SKM-1 treated with dmso at 0.1 percent for 144 hours (cell line): ENCODE results near the gene SPPL2B.
"Not testable (repeated sequence)": the region's sequence is repeated elsewhere in the genome, so short reads cannot be mapped to it uniquely, and the experiment has no call there.

Source experiments
- DNase-seq: peaks from one replicate; lab custom pipeline; 2025; ENCODE audit not compliant: unreplicated experiment; lab: John Stamatoyannopoulos, UW

The SPPL2B gene

DNA sequence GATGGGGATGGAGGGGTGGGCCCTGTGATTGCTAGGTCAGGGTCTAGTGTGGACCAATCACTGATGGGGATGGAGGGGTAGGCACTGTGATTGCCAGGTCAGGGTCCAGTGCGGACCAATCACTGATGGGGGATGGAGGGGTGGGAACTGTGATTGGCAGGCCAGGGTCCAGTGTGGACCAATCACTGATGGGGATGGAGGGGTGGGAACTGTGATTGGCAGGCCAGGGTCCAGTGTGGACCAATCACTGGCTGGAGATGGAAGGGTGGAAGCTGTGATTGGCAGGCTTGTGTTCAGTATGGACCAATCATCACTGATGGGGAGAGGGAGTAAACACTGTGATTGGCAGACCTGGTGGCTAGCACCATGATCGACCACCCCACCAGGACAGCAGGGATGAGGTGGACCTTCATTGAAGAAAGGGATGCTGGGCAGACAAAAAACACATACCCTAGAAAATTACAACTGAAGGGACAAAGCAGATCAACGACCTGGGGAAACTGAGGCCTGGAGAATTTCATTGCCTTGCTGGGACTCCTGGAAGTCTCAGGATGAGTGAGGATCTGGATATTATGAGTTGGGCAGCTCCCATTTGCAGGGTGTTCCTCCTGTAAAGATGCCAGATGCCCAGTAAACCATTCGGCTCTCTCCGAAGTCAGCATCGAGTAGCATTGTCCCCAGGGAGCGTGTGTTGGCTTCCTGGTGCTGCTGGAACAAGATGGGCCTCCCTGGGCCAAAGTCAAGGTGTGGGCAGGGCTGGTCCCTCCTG lies 47.1 kb downstream of the SPPL2B start:
- no peak for DNase-seq

DNA sequence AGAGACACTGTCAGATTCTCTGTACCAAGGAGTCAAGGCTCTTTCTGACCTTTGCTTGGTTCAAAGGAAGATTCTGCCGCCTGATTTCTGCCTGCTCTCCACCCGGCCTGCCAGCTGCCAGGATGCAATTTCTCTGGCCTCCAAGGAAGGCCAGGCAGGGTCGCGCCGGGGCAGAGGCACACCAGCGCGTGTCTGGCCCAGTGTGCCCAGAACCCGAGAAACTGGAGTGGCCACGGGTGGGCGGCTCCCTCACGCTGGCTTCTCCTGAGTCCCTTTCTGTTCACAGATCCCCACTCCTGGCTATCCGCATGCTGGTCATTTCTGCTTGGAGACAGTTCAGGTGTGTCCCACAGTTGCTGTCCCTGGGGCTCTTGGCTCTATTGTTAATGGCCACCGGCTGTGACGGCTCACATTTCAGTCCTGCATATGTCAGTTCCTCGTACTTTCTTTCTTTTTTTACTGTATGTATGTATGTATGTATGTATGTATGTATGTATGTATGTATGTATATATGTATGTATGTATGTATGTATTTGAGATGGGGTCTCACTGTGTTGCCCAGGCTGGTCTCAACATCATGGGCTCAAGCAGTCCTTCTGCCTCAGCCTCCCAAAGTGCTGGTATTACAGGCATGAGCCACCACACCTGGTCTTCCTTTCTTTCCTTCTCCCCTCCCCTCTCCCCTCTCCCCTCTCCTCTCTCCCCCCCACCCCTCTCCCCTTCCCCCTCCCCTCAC lies 48.5 kb downstream of the SPPL2B start:
- no peak for DNase-seq

DNA sequence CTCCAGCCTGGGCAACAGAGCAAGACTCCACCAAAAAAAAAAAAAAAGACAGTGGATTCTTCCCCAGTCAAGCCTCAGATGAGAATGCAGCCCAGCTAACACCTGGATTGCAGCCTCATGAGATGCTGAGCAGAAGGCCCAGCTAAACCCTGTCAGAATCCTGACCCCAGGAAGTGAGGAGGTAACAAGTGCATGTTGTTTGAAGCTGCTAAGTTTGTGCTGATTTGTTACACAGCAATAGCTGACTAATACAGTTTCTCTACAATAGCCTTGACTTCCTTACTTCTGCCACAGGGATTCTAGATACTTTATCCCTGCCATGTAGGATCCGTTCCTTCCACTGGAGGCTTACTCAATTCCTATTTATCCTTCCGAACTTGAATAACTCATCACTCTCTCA lies 52.1 kb downstream of the SPPL2B start:
- DNase-seq: no peak

DNA sequence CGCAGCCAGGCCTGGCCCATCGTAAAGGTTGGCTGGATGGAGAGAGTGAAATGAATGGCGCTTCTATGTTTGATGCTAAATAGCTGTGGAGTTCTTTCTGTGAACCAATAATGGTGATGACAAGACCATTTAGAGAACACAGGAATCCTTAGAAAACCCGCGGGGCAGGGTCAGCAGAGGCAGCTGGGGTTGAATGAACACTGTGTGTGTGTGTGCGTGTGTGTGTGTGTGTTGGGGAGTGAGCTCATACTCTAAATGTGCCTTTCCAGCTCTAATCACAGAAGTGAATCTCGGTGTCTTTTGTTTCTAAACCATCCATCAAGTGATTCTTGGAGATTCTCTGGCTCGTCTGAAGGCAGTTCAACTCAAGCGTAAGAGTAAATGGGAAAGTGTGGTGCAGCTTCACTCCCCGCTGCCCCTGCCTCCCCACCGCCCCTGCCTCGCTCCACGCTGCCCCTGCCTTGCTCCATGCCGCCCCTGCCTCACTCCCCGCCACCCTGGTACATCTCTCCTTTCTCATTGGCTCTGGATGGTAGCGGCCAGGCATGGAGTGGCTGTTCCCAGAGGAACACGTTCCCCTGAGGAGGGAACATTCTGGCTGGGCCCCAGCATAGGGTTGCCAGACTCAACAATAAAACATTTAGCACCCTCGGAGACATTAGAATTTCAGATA lies 52.8 kb downstream of the SPPL2B start:
- no peak for DNase-seq

DNA sequence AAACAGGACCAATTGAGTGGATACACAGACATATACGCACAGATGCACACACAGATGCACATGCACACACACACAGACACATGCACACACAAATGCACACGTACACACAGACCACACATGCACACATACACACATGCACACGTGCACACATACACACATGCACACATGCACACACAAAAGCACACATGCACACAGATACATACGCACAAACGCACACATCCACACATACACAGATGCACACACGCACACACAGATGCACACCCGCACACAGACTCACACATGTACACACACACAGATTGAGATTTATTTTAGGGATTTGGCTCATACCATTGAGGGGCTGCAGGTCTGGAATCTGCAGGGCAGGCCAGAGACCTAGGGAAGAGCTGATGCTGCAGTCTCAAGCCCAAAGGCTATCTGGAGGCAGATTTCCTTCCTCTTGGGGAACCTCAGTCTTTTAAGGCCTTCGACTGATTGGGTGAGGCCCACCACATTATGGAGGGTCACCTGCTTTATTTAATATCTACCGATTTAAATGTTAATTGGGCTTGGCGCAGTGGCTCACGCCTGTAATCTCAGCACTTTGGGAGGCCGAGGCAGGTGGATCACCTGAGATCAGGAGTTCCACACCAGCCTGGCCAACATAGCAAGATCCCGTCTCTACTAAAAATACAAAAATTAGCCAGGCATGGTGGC lies 54.2 kb downstream of the SPPL2B start:
- DNase-seq: no peak

DNA sequence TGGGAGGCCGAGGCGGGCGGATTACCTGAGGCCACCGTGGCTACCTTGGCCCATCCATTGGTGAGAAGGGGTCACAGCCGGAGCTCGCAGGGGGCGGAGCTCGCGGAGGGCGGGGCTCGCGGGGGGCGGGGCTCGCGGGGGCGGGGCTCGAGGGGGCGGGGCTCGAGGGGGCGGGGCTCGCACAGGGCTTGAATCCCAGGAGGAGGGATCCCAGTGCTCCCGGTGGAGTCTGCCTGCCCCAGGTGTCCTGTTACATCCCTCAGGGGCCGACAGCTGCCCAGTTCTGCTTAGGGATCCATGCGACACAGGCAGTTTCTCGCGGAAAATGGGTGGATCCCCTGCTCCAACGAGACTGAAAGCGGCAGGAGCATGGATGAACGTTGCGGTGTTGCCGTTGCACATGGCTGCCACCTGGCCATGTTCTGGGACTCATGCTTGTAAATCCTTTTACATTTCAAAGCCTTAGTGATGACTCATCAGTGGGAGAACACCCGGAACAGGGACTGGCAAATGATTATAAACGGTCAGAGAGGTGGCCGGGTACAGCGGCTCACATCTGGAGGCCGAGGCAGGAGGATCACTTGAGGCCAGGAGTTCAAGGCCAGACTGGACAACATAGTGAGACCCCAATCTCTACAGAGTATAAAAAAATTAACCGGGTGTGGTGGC lies 56.7 kb downstream of the SPPL2B start:
- DNase-seq: no peak

DNA sequence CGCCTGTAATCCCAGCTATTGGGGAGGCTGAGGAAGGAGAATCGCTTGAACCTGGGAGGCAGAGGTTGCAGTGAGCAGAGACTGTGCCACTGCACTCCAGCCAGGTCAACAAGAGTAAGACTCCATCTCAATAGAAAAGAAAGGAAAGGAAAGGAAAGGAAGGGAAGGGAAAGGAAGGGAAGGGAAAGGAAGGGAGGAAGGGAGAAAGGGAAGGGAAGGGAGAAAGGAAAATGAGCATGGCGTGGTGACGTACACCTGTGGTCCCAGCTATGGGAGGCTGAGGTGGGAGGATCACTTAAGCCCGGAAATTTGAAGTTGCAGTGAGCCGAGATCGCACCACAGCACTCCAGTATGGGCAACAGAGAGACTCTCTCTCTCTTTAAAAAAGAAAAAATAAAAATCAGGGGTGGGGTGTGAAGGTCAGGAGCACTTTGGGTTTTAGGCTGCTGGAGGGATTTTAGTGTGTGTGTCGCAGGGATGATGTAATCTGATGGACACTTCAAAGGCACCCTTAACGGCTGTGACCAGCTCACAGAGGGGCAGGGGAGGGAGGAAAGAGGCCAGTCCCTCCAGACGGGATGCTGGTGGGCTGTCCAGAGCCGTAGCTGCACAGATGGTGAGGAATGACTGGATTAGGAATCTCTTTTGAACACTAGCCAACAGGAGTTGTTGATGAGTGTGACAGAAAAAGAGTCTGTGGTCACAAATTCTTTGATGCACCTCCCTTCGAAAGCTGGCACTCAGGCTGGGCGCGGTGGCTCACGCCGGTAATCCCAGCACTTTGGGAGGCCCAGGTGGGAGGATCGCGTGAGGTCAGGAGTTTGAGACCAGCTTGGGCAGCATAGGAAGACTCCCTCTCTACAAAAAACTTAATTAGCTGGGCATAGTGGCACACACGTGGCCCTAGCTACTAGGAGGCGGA lies 59.1 kb downstream of the SPPL2B start:
- no peak for DNase-seq

DNA sequence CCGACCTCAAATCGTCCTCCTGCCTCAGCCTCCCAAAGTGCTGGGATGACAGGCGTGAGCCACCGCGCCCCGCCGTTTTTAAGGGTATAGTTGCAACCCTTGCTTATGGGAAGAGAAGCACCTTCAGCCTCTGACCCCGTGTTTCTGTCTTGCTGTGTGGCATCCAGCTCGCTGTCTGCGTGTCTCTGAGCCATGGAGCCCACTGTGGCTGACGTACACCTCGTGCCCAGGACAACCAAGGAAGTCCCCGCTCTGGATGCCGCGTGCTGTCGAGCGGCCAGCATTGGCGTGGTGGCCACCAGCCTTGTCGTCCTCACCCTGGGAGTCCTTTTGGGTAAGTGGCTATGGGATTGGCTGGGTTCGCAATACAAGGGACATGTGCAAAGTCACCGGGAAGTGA lies 61.1 kb downstream of the SPPL2B start:
- DNase-seq: no peak

DNA sequence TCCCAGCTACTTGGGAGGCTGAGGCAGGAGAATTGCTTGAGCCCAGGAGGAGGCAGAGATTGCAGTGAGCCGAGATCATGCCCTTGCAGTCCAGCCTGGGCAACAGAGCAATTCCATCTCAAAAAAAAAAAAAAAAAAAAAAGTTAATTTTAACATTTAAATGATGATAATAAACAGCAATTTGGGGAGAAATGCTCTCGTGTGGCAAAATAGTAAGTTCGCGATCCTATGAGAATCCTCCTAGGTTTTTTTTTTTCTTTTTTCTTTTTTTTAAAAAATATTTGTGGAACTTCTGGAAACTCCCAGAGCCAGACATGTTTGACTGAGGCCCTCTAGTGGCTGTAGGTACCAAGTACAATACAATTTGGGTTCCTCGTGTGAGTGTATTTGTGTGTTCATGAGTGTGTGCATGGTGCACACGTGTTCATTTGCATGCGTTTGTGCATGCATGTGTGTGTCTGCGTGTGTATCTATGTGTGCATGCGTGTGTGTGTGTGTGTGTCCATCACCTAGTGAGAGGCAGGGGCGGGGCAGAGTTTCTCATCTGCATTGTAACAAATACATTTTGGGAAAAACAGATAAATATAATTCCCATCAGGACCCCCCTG lies 62.7 kb downstream of the SPPL2B start:
- DNase-seq: peak; percentile 62

DNA sequence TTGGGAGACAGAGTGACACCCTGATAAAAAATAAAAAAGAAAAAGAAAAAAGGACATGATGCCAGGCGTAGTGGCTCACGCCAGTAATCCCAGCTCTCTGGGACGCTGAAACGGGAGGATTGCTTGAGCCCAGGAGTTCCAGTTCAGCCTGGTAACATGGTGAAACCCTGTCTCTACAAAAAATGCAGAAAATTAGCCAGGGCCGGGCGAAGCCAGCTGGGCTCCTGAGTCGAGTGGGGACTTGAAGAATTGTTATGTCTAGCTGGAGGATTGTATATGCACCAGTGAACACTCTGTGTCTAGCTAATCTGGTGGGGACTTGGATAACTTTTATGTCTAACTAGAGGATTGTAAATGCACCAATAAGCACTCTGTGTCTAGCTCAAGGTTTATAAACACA lies 63.9 kb downstream of the SPPL2B start:
- DNase-seq: no peak

DNA sequence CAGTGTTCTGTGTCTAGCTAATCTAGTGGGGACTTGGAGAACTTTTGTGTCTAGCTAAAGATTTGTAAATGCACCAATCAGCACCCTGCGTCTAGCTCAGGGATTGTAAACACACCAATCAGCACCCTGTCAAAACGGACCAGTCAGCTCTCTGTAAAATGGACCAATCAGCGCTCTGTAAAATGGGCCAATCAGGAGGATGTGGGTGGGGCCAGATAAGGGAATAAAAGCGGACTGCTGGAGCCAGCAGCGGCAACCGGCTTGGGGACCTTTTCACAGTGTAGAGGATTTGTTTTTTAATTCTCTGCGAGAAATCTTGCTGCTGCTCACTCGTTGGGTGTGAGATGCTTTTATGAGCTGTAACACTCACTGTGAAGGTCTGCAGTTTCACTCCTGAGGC lies 64.4 kb downstream of the SPPL2B start:
- DNase-seq: not testable (repeated sequence)

DNA sequence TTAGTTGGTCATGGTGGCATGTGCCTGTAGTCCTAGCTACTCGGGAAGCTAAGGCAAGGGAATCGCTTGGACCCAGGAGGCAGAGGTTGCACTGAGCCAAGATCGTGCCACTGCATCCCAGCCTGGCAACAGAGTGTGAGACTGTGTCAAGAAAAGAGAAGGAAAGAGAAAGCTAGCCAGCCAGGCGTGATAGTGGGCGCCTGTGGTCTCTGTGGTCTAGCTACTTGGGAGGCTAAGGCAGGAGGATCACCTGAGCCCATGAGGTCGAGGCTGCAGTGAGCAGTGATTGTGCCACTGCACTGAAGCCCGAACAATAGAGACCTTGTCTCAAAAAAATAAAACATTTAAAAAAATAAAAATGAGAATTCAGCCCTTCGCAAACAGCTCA lies 65.6 kb downstream of the SPPL2B start:
- DNase-seq: no peak

DNA sequence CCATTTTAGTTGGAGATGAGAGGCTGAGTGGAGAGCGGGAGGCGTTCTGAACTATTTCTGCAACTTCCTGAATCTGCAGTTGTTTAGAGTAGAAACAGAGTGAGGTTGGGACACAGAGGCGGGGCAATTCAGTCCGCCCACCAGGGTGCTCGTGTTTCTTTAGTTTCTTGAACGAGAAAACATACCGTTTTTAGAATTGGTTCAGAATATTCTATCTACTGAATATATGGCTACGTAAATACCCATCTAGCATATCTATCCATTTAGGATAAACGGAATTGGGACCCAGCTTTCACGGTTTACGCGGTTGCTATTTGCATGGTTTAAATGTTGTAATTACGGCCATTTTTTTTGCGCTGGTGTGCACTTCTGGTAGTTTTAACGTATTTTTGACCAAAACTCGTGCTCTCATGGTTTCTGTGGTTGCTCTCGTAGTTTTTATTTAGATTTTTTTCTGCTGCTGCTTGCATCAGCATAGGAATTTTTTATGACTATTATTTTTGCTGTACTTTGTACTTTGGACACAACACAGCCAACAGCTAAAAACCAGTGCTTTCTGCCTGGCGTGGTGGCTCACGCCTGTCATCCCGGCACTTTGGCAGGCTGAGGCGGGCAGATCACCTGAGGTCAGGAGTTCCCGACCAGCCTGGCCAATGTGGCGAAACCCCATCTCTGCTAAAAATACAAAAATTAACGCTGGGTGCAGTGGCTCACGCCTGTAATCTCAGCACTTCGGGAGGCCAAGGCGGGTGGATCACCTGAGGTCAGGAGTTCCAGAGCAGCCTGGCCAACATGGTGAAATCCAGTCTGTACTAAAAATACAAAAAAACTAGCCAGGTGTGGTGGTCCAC lies 66.2 kb downstream of the SPPL2B start:
- DNase-seq: peak; percentile 78

DNA sequence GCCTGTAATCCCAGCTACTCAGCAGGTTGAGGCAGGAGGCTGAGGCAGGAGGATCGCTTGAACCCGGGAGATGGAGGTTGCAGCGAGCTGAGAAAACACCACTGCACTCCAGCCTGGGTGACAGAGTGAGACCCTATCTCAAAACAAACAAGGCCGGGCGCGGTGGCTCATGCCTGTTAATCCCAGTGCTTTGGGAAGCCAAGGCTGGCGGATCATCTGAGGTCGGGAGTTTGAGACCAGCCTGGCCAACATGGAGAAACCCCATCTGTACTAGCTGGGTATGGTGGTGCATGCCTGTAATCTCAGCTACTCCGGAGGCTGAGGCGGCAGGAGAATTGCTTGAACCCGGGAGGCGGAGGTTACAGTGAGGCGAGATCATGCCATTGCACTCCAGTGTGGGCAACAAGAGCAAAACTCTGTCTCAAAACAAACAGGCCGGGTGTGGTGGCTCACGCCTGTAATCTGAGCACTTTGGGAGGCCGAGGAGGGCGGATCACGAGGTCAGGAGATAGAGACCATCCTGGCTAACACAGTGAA lies 66.9 kb downstream of the SPPL2B start:
- DNase-seq: not testable (repeated sequence)

DNA sequence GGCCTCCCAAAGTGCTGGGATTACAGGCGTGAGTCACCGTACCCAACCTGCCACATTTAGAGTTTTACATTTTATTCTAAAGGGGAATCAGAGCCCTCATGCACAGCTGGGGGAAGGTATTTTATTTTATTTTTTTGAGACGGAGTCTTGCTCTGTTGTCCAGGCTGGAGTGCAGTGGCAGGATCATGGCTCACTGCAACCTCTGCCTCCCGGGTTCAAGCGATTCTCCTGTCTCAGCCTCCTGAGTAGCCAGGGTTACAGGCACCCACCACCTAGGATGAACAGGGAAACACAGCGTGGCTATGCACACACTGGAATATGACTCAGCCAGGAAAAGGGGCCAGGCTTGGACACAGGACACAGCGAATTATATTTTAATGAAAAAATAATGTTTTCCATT lies 68.7 kb downstream of the SPPL2B start:
- not testable (repeated sequence) for DNase-seq

DNA sequence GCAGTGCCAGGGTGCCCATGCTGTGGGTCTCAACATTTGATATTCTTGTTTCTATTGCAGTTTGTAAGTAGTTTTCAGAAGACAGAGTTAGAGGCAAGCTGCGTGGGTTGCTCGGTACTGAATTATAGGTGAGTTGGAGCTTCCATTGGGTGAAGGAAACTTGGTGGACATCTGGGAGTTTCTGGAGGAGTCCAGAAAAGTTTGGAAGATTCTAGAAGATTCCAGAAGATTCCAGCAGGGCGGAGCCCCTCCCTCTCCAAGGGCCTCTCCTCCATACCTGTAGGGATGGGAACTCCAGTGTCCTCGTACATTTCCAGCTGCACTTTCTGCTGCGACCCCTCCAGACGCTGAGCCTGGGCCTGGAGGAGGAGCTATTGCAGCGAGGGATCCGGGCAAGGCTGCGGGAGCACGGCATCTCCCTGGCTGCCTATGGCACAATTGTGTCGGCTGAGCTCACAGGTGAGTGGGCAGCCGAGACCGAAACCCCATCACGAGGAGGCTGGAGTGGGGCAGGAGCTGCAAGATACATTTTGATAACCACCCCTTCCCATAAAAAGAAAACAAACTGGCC lies 70.3 kb downstream of the SPPL2B start:
- no peak for DNase-seq

DNA sequence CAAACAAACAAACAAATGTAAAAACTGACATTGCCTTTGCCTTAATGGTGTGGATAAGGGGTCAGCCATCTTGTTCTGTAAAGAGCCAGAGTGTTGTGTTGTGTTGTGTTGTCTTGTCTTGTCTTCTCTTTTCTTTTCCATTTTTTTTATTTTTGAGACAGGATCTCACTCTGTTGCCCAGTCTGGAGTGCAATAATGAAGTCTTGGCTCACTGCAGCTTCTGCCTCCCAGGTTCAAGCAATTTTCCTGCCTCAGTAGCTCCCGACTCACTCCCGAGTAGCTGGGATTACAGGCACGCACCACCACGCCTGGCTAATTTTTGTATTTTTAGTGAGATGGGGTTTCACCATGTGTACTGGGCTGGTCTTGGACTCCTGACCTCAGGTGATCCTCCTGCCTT lies 71.1 kb downstream of the SPPL2B start:
- DNase-seq: no peak
